Gastroesophageal sphincter (tissue), 3 donors: ENCODE results near the gene TNFRSF8.

Source experiments
- EP300 ChIP-seq: sonication (generic); formaldehyde crosslinking; IDR thresholded peaks from one replicate; pipeline ENCODE4 v1.6.1; 2017; ENCODE audit warnings: antibody characterized with exemption, mild to moderate bottlenecking
- POLR2A ChIP-seq, 2 donors: fragments of 450-650 bp; IDR thresholded peaks; one replicate each; pipeline ENCODE4 v1.6.1; 2017; ENCODE audit warnings: antibody characterized with exemption in 2 of 2, mild to moderate bottlenecking in 2 of 2, moderate library complexity in 1 of 2
- TF ChIP-seq, protein P1 (sequence below), 4 experiments: fragments of 200-600 bp in 2 of 4; fragments of 450-650 bp in 2 of 4; sonication (generic) in 1 of 4; IDR thresholded peaks; one replicate each; pipeline ENCODE4 v1.5.1; 2017 to 2019; ENCODE audit warnings: antibody characterized with exemption in 4 of 4, mild to moderate bottlenecking in 2 of 4, moderate library complexity in 2 of 4

DNA sequence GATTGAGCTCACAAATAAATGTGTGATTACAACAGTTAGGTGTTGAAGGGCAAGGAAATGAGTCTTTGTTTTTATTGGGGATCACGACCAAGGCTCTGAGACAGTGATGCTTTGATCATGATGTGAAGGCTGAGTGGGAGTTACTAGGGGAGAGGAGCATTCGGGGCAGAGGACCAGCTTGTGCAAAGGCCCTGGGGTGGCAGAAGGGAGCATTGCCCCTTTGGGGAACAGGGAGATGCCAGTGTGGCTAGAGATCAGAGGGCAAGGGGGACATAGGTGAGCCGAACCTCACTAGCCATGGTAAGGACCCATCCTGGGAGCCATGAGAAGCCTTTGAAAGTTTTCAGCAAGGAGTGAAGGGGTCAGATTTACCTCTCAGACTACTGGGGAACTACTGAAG lies 31.1 kb downstream of the TNFRSF8 start:
- TF ChIP-seq, protein P1, sequence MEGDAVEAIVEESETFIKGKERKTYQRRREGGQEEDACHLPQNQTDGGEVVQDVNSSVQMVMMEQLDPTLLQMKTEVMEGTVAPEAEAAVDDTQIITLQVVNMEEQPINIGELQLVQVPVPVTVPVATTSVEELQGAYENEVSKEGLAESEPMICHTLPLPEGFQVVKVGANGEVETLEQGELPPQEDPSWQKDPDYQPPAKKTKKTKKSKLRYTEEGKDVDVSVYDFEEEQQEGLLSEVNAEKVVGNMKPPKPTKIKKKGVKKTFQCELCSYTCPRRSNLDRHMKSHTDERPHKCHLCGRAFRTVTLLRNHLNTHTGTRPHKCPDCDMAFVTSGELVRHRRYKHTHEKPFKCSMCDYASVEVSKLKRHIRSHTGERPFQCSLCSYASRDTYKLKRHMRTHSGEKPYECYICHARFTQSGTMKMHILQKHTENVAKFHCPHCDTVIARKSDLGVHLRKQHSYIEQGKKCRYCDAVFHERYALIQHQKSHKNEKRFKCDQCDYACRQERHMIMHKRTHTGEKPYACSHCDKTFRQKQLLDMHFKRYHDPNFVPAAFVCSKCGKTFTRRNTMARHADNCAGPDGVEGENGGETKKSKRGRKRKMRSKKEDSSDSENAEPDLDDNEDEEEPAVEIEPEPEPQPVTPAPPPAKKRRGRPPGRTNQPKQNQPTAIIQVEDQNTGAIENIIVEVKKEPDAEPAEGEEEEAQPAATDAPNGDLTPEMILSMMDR (IDR thresholded peaks at IDR 0.05), result no peak
- TF ChIP-seq POLR2A (IDR thresholded peaks at IDR 0.05) (no peak), EP300 (no peak)
